Astrocyte (in vitro differentiated cells and primary cell): ENCODE results near the gene ST6GALNAC2. TPM values are rescaled to one million over a fixed set of nuclear protein-coding genes. Genes with fewer than 3 reads are reported as not detected.
A peak's percentile ranks its signal among the peaks of the same experiment; 100 is the strongest.

ENCODE experiments used
- DNase-seq: peaks from one replicate; pipeline ENCODE4 v3.0.0-alpha.2; 2010; ENCODE audit warnings: low read depth
- FAIRE-seq: peaks from 2 replicates; lab custom pipeline; 2011; peaks lifted over from hg19 to GRCh38; lab: Jason Lieb, UNC
- H2AFZ ChIP-seq: 2 replicates; pipeline ENCODE4 v1.6.0; 2012; ENCODE audit warnings: low read depth, low read length, inconsistent platforms
- H3K27ac ChIP-seq: 2 replicates; pipeline ENCODE4 v1.5.1; 2011; ENCODE audit warnings: low read depth, low read length, inconsistent platforms
- H3K27me3 ChIP-seq: 2 replicates; pipeline ENCODE4 v1.6.0; 2011; ENCODE audit warnings: low read length, inconsistent platforms; ENCODE audit not compliant: insufficient read depth
- H3K36me3 ChIP-seq: 2 replicates; pipeline ENCODE4 v1.5.1; 2011; ENCODE audit warnings: low read length, inconsistent platforms; ENCODE audit not compliant: insufficient read depth
- H3K4me1 ChIP-seq: 2 replicates; pipeline ENCODE4 v1.5.1; 2011; ENCODE audit warnings: low read length, inconsistent platforms; ENCODE audit not compliant: insufficient read depth
- H3K4me2 ChIP-seq: 2 replicates; pipeline ENCODE4 v1.6.0; 2012; ENCODE audit warnings: low read length, inconsistent platforms
- H3K4me3 ChIP-seq: 2 replicates; pipeline ENCODE4 v1.5.1; 2011; ENCODE audit warnings: low read depth, mild to moderate bottlenecking, low read length, inconsistent platforms; ENCODE audit not compliant: insufficient read depth
- H3K79me2 ChIP-seq: 2 replicates; pipeline ENCODE4 v1.6.0; 2012; ENCODE audit warnings: mild to moderate bottlenecking, low read length, inconsistent platforms; ENCODE audit not compliant: insufficient read depth
- H3K9ac ChIP-seq: 2 replicates; pipeline ENCODE4 v1.6.0; 2012; ENCODE audit warnings: mild to moderate bottlenecking, low read length, inconsistent platforms
- H3K9me3 ChIP-seq: 2 replicates; pipeline ENCODE4 v1.5.1; 2012; ENCODE audit warnings: low read depth, mild to moderate bottlenecking, low read length, inconsistent platforms; ENCODE audit not compliant: insufficient read depth
- H4K20me1 ChIP-seq: 2 replicates; pipeline ENCODE4 v1.6.0; 2012; ENCODE audit warnings: low read length, inconsistent platforms; ENCODE audit not compliant: insufficient read depth
- H3K27ac Mint-ChIP-seq: one replicate; pipeline ENCODE4 v1.8.0; 2021; ENCODE audit warnings: mild to moderate bottlenecking, mixed read lengths; ENCODE audit not compliant: unreplicated experiment
- H3K27me3 Mint-ChIP-seq: one replicate; pipeline ENCODE4 v1.8.0; 2021; ENCODE audit warnings: low read depth, mixed read lengths; ENCODE audit not compliant: unreplicated experiment
- H3K36me3 Mint-ChIP-seq: one replicate; pipeline ENCODE4 v1.8.0; 2021; ENCODE audit warnings: low read depth, mixed read lengths; ENCODE audit not compliant: unreplicated experiment
- H3K4me1 Mint-ChIP-seq: one replicate; pipeline ENCODE4 v1.8.0; 2021; ENCODE audit warnings: low read depth, mixed read lengths; ENCODE audit not compliant: unreplicated experiment
- H3K4me3 Mint-ChIP-seq: one replicate; pipeline ENCODE4 v1.8.0; 2021; ENCODE audit warnings: mild to moderate bottlenecking, moderate library complexity, mixed read lengths; ENCODE audit not compliant: unreplicated experiment
- H3K9me3 Mint-ChIP-seq: one replicate; pipeline ENCODE4 v1.8.0; 2021; ENCODE audit warnings: mild to moderate bottlenecking, mixed read lengths; ENCODE audit not compliant: unreplicated experiment
- EZH2 ChIP-seq: IDR thresholded peaks from 2 replicates; pipeline ENCODE4 v1.6.1; 2012; ENCODE audit warnings: mild to moderate bottlenecking, low read length, inconsistent platforms; ENCODE audit not compliant: insufficient read depth
- total RNA-seq: library from RNA; stranded (reverse); gene quantifications from 2 replicates; pipeline ENCODE4 v1.2.1, GENCODE V29; 2021
- TF ChIP-seq, protein P1 (sequence below): IDR thresholded peaks from 2 replicates; pipeline ENCODE4 v1.5.1; 2011; ENCODE audit warnings: low read depth, mild to moderate bottlenecking, inconsistent platforms, low read length, moderate library complexity; ENCODE audit not compliant: insufficient read depth

Gene ST6GALNAC2
- total RNA-seq, 1 donor from 2014 or later: 0.79 TPM

DNA sequence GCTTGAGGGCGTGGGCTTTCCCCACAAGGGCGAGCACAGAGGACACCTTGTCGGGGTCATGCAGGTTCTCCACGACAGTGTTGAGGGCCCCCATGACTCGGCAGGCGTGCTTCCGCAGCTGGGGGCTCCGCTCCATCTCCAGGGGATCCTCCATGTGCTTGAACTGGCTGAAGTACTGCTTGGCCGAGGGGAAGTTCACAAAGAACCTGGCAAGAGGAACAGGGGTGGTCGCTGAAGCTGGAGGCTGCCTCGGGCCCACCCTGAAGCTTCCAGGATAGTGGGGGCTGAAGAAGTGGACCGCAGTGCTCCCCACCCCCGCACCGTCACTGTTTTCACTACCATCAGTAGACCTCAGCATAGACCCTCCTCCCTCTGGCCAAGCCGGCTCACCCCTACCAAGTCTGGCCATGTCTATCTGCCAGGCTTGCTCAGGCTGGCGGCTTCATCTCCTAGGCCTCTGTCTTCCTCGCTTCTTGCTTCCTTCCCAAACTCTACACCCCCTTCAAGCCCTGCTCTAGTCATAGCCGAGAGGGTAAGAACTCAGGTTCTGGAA is 54.1 kb downstream of the ST6GALNAC2 start:
- H3K27ac ChIP-seq: no peak overlapping the region
- peaks cover 39% of the 10 kb centered on the region for H3K4me1 ChIP-seq
- no peak for FAIRE-seq
- H3K9me3 Mint-ChIP-seq: no peaks in the 10 kb centered on the region
- H3K27ac Mint-ChIP-seq: peak overlapping the region; percentile 97
- peaks cover 23% of the 10 kb centered on the region for H3K4me1 Mint-ChIP-seq
- no peak overlapping the region for H3K9ac ChIP-seq
- H3K4me3 ChIP-seq: no peak overlapping the region
- no peak for TF ChIP-seq EZH2
- TF ChIP-seq, protein P1, sequence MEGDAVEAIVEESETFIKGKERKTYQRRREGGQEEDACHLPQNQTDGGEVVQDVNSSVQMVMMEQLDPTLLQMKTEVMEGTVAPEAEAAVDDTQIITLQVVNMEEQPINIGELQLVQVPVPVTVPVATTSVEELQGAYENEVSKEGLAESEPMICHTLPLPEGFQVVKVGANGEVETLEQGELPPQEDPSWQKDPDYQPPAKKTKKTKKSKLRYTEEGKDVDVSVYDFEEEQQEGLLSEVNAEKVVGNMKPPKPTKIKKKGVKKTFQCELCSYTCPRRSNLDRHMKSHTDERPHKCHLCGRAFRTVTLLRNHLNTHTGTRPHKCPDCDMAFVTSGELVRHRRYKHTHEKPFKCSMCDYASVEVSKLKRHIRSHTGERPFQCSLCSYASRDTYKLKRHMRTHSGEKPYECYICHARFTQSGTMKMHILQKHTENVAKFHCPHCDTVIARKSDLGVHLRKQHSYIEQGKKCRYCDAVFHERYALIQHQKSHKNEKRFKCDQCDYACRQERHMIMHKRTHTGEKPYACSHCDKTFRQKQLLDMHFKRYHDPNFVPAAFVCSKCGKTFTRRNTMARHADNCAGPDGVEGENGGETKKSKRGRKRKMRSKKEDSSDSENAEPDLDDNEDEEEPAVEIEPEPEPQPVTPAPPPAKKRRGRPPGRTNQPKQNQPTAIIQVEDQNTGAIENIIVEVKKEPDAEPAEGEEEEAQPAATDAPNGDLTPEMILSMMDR: no peak
- no peaks in the 10 kb centered on the region for H3K9me3 ChIP-seq
- H3K36me3 Mint-ChIP-seq: peaks cover 3% of the 10 kb centered on the region
- H3K27me3 Mint-ChIP-seq: peaks cover 2% of the 10 kb centered on the region
- H3K4me3 Mint-ChIP-seq: peak overlapping the region; percentile 41
- no peaks in the 10 kb centered on the region for H3K79me2 ChIP-seq
- no peak for DNase-seq
- H2AFZ ChIP-seq: no peak overlapping the region
- H4K20me1 ChIP-seq: peaks cover 6% of the 10 kb centered on the region
- no peaks in the 10 kb centered on the region for H3K36me3 ChIP-seq
- H3K4me2 ChIP-seq: no peak overlapping the region
- no peaks in the 10 kb centered on the region for H3K27me3 ChIP-seq

DNA sequence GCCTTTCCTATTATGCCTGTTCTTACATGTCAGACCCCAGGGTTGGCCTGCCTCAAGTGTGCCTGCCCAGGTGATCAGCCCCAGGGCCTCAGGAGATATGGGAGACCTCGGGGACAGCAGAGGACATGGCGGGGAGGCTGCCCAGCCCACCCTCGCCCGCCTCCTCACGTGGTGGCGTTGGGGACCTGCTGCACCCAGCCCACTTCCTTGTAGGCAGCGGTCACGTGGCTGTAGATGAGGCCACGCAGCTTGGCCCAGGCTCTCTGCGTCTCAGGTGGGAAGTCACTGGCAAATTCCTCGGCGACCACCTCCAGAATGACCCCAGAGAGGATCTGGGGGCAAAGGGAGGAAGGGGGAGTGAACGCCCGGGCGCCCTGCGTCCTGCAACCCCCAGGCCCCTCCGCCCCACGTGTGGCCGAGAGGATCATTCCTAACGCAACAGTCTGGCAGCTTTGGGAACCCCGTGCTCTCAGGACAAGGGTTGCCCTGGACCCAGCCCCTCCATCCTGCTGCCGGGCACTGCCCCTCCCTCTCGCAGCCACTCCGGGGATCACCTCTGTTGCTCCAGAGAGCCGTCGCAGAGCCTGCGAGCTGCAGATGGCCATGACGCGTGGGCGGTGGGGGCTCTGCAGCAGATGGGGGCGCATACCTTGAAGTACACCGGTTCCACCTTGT is 54.7 kb downstream of the ST6GALNAC2 start:
- Histone ChIP-seq H3K36me3 (no peaks in the 10 kb centered on the region), H3K79me2 (no peaks in the 10 kb centered on the region), H3K9ac (peak overlapping the region; percentile 60), H3K27ac (no peak overlapping the region), H3K4me2 (peak overlapping the region; percentile 61), H3K4me1 (peaks cover 39% of the 10 kb centered on the region), H3K9me3 (no peaks in the 10 kb centered on the region), H3K27me3 (no peaks in the 10 kb centered on the region), H4K20me1 (peaks cover 1% of the 10 kb centered on the region), H3K4me3 (no peak overlapping the region), H2AFZ (peak overlapping the region; percentile 70)
- Mint-ChIP-seq H3K4me3 (no peak overlapping the region), H3K36me3 (peaks cover 3% of the 10 kb centered on the region), H3K27me3 (peaks cover 2% of the 10 kb centered on the region), H3K4me1 (peaks cover 23% of the 10 kb centered on the region), H3K9me3 (no peaks in the 10 kb centered on the region), H3K27ac (no peak overlapping the region)
- DNase-seq (no peak), FAIRE-seq (no peak)
- TF ChIP-seq, protein P1: no peak
- TF ChIP-seq EZH2: no peak
